ENCODE results near the gene CCNJ. TPM values are rescaled to one million over a fixed set of nuclear protein-coding genes. Genes with fewer than 3 reads are reported as not detected.

Gene CCNJ
- total RNA-seq, 6 experiments from 2014 or later = 1.3 to 3.3 (median 2.3) TPM

GRCh38 chr10:96014473-96015102 is 28.8 kb upstream of the CCNJ start:
- Histone ChIP-seq H3K27ac (no peak overlapping the region), H3K4me1 (no peaks in the 10 kb centered on the region), H3K9me3 (no peaks in the 10 kb centered on the region), H3K27me3 (no peaks in the 10 kb centered on the region), H3K36me3 (no peaks in the 10 kb centered on the region), H3K4me3 (no peak overlapping the region)
- ATAC-seq (no peak), DNase-seq (no peak)
- whole genome bisulfite sequencing (ENCODE audit: insufficient coverage, low coverage, low lambda C conversion rate, missing lambda C conversion rate) = 85% methylated on average over 1 of the region's 2 CpGs
- intact Hi-C loops (cut with DNase I) = no loop called here
- TF ChIP-seq POLR2A (IDR thresholded peaks at IDR 0.05) (no peak), CTCF (IDR thresholded peaks at IDR 0.05) (no peak)

- no peak overlapping the region for H3K27ac ChIP-seq
- TF ChIP-seq CTCF (IDR thresholded peaks at IDR 0.05) (peak; percentile 78 to 83 (median 80)), POLR2A (IDR thresholded peaks at IDR 0.05) (no peak)
- no peaks in the 10 kb centered on the region for H3K27me3 ChIP-seq
- H3K9me3 ChIP-seq = no peaks in the 10 kb centered on the region
- H3K36me3 ChIP-seq = no peaks in the 10 kb centered on the region
- H3K4me1 ChIP-seq = no peaks in the 10 kb centered on the region
- WGBS (ENCODE audit: insufficient coverage, low coverage, low lambda C conversion rate, missing lambda C conversion rate) = 4% methylated on average over 4 of the region's 5 CpGs
- intact Hi-C loops (cut with DNase I) = no loop called here
- ATAC-seq = peak; percentile 95 to 99 (median 96)
- H3K4me3 ChIP-seq = no peak overlapping the region
- no peak for DNase-seq
Observed at GRCh38 chr10:96017191-96017687, 26.1 kb upstream of the CCNJ start.

GRCh38 chr10:96021332-96021731 is 22.1 kb upstream of the CCNJ start:
- TF ChIP-seq POLR2A (IDR thresholded peaks at IDR 0.05) = no peak
- no peak for TF ChIP-seq CTCF (IDR thresholded peaks at IDR 0.05)
- no peak for DNase-seq
- no peak overlapping the region for H3K27ac ChIP-seq
- intact Hi-C loops (cut with DNase I) = no loop called here
- H3K27me3 ChIP-seq = no peaks in the 10 kb centered on the region
- H3K4me3 ChIP-seq = no peak overlapping the region
- 64% methylated on average over 1 of the region's 1 CpG for WGBS (ENCODE audit: insufficient coverage, low coverage, low lambda C conversion rate, missing lambda C conversion rate)
- H3K9me3 ChIP-seq = no peaks in the 10 kb centered on the region
- no peaks in the 10 kb centered on the region for H3K36me3 ChIP-seq
- H3K4me1 ChIP-seq = no peaks in the 10 kb centered on the region
- no peak for ATAC-seq

GRCh38 chr10:96022739-96023138 is 20.6 kb upstream of the CCNJ start:
- ATAC-seq (no peak), DNase-seq (no peak)
- 94% methylated on average over 2 of the region's 2 CpGs for WGBS (ENCODE audit: insufficient coverage, low coverage, low lambda C conversion rate, missing lambda C conversion rate)
- no peaks in the 10 kb centered on the region for H3K9me3 ChIP-seq
- intact Hi-C loops (cut with DNase I) = no loop called here
- no peaks in the 10 kb centered on the region for H3K4me1 ChIP-seq
- H3K27me3 ChIP-seq = no peaks in the 10 kb centered on the region
- TF ChIP-seq CTCF (IDR thresholded peaks at IDR 0.05) = no peak
- TF ChIP-seq POLR2A (IDR thresholded peaks at IDR 0.05) = no peak
- H3K27ac ChIP-seq = no peak overlapping the region
- no peaks in the 10 kb centered on the region for H3K36me3 ChIP-seq
- H3K4me3 ChIP-seq = no peak overlapping the region

GRCh38 chr10:96023168-96023567 is 20.2 kb upstream of the CCNJ start:
- Histone ChIP-seq H3K27ac (no peak overlapping the region), H3K4me1 (no peaks in the 10 kb centered on the region), H3K27me3 (no peaks in the 10 kb centered on the region), H3K36me3 (no peaks in the 10 kb centered on the region), H3K4me3 (no peak overlapping the region), H3K9me3 (no peaks in the 10 kb centered on the region)
- intact Hi-C loops (cut with DNase I) = no loop called here
- no peak for DNase-seq
- no peak for ATAC-seq
- TF ChIP-seq POLR2A (IDR thresholded peaks at IDR 0.05) = no peak
- no peak for TF ChIP-seq CTCF (IDR thresholded peaks at IDR 0.05)
